Measurements from ENCODE around the gene PTBP3. TPM values are rescaled to one million over a fixed set of nuclear protein-coding genes. Genes with fewer than 3 reads are reported as not detected.

PTBP3 gene
- total RNA-seq, 1 experiment from 2014 or later: 141 TPM

- no TSS peak for BruUV-seq (replicated peaks)
- CTCF ChIA-PET: interaction anchor here (1.8 kb wide), 1 partner anchor 268 kb away, joined by 12 read pairs; no protein-coding TSS in a partner anchor
- Histone ChIP-seq H3K79me2 (ENCODE audit: low read depth) (peaks cover 59% of the 10 kb centered on the region), H3K27me3 (ENCODE audit: insufficient read depth, low read depth) (no peaks in the 10 kb centered on the region), H3K4me3 (peak overlapping the region; percentile 95), H3K9me3 (ENCODE audit: insufficient read depth, low read depth) (no peaks in the 10 kb centered on the region), H3K36me3 (ENCODE audit: low read depth) (0 out of 2 replicates have a peak, but pooled peaks cover 3% of the 10 kb centered on the region), H4K20me1 (ENCODE audit: insufficient read depth) (no peaks in the 10 kb centered on the region), H3K27ac (peak overlapping the region; percentile 51; the same call in 1 of the 2 replicates), H3K4me2 (peak overlapping the region; percentile 93), H3F3A (ENCODE audit: insufficient read depth, low read depth) (peaks cover 13% of the 10 kb centered on the region), H2AFZ (peak overlapping the region; percentile 94), H3K4me1 (replicated peaks; ENCODE audit: insufficient read depth) (peaks cover 28% of the 10 kb centered on the region), H3K9me2 (ENCODE audit: insufficient read depth) (no peaks in the 10 kb centered on the region)
- DNase-seq: no peak
- POLR2A ChIA-PET (ENCODE audit: unreplicated experiment): interaction anchor here (0.6 to 0.7 kb wide), 2 partner anchors 54 to 827 kb away, joined by 4 to 7 read pairs; no protein-coding TSS in a partner anchor
- intact Hi-C loops (cut with micrococcal nuclease; ENCODE audit: unreplicated experiment): loop anchor here (10.0 kb wide), 1 partner anchor 374 kb away; the partner anchor contains the start of gene SNX30
- no peak for TF ChIP-seq CTCF (conservative IDR thresholded peaks at IDR 0.05)
- TF ChIP-seq EZH2 (IDR thresholded peaks at IDR 0.05; ENCODE audit: low read depth): no peak
These were observed 47.4 kb upstream of the PTBP3 start for GRCh38 chr9:112380825-112381221.

GRCh38 chr9:112380102-112380824 is 46.8 kb upstream of the PTBP3 start, which contains the start of gene HSDL2:
Gene HSDL2, plus strand, starts transcription at chr9:112380108. Its CDS starts 56 bp downstream, at chr9:112380164.
- intact Hi-C loops (cut with micrococcal nuclease; ENCODE audit: unreplicated experiment): loop anchor here (10.0 kb wide), 1 partner anchor 375 kb away; the partner anchor contains the start of gene SNX30
- H3F3A ChIP-seq (ENCODE audit: insufficient read depth, low read depth): peaks cover 13% of the 10 kb centered on the region

More at GRCh38 chr9:112380102-112380824, 46.8 kb upstream of the PTBP3 start, which contains the start of gene HSDL2:
- Histone ChIP-seq H3K4me3 (peak within 1 kb of the TSS; percentile 95), H3K36me3 (ENCODE audit: low read depth) (0 out of 2 replicates have a peak, but pooled peaks cover 3% of the 10 kb centered on the region), H3K27ac (peak within 1 kb of the TSS; percentile 75), H3K79me2 (ENCODE audit: low read depth) (peaks cover 58% of the 10 kb centered on the region), H4K20me1 (ENCODE audit: insufficient read depth) (no peaks in the 10 kb centered on the region), H3K4me1 (replicated peaks; ENCODE audit: insufficient read depth) (peaks cover 28% of the 10 kb centered on the region), H3K9me2 (ENCODE audit: insufficient read depth) (no peaks in the 10 kb centered on the region), H3K4me2 (peak within 1 kb of the TSS; percentile 93), H3K27me3 (ENCODE audit: insufficient read depth, low read depth) (no peaks in the 10 kb centered on the region), H3K9me3 (ENCODE audit: insufficient read depth, low read depth) (no peaks in the 10 kb centered on the region), H2AFZ (peak within 1 kb of the TSS; percentile 94)
- TF ChIP-seq EZH2 (IDR thresholded peaks at IDR 0.05; ENCODE audit: low read depth) (no peak), CTCF (conservative IDR thresholded peaks at IDR 0.05) (no peak)
- POLR2A ChIA-PET (ENCODE audit: unreplicated experiment): interaction anchor here (0.6 to 1.4 kb wide), 11 partner anchors 38 to 827 kb away, joined by 3 to 8 read pairs (median 5); partner anchors contain the start of genes KIAA1958 and PTBP3
- CTCF ChIA-PET: interaction anchor here (0.6 to 1.8 kb wide), 6 partner anchors 14 to 1335 kb away, joined by 3 to 12 read pairs (median 6); no protein-coding TSS in a partner anchor
- BruUV-seq (replicated peaks): TSS peak; percentile 62
- DNase-seq: no peak
